OCI-LY1 (cell line): ENCODE measurements around the gene MSANTD4.

Experiments
- CTCF ChIP-seq: fragments of 200-600 bp; sonication (generic), shearing (Covaris generic); IDR thresholded peaks from 2 replicates; pipeline ENCODE4 v1.5.1; 2017; ENCODE audit warnings: mild to moderate bottlenecking, antibody characterized with exemption, low read length, moderate library complexity, mixed read lengths
- EZH2 ChIP-seq: fragments of 200-600 bp; sonication (generic), shearing (Covaris generic); IDR thresholded peaks from 2 replicates; pipeline ENCODE4 v1.8.0; 2017; ENCODE audit warnings: borderline replicate concordance, mixed run types, mild to moderate bottlenecking, antibody characterized with exemption, low read length, moderate library complexity, mixed read lengths

GRCh38 chr11:106021967-106022794, at the start of gene MSANTD4:
- TF ChIP-seq CTCF (no peak), EZH2 (no peak)
